Measurements from ENCODE around the gene SP7.

DNA sequence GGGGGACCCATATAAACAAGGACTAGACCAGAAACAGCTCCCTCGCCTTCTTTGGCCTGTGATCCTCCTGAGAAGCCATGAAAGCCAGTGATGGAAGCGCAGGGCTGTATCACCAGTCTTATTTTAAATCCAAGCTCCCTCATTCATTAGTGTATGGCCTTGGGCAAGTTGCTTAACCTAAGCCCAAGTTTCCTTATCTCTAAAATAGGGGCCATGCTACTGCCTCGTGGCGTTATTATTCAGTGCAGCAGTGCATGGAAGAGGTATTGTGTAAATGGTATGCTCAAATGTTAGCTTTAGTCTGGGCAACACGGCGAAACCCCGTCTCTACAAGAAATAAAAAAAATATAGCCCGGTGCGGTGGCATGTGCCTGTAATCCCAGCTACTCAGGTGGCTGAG is 58.2 kb downstream of the SP7 start:
- TF ChIP-seq EZH2phosphoT487 (IDR thresholded peaks at IDR 0.05; ENCODE audit: insufficient read depth, low read depth): no peak
- TF ChIP-seq EZH2 (IDR thresholded peaks at IDR 0.05; ENCODE audit: insufficient read depth, poor library complexity, severe bottlenecking): no peak

Data from GM23248 (cell line).